ENCODE results near the gene HS3ST2. TPM values are rescaled to one million over a fixed set of nuclear protein-coding genes. Genes with fewer than 3 reads are reported as not detected.

HS3ST2 gene
- total and polyA plus RNA-seq, 2 donors (not counting 3 experiments of a cell fraction or from before 2014, with no cell fraction given): not detected

- H2AFZ ChIP-seq (ENCODE audit: low read depth, low read length): no peak overlapping the region
These were observed 87.6 kb downstream of the HS3ST2 start for GRCh38 chr16:22901563-22901962.

GRCh38 chr16:22903716-22904115 lies 89.8 kb downstream of the HS3ST2 start:
- H3K36me3 ChIP-seq (ENCODE audit: control insufficient read depth in 2 of 2, extremely low read depth in 1 of 2, insufficient read depth in 2 of 2, low read length in 2 of 2): no peaks in the 10 kb centered on the region
- H3K9ac ChIP-seq (replicated peaks; ENCODE audit: extremely low read depth, insufficient read depth, low read length): no peak overlapping the region
- no peaks in the 10 kb centered on the region for H3K9me1 ChIP-seq (replicated peaks; ENCODE audit: control insufficient read depth, extremely low read depth, insufficient read depth, low read length)
- BruUV-seq (replicated peaks): no TSS peak
- intact Hi-C loops (cut with micrococcal nuclease): no loop called here
- TF ChIP-seq EZH2 (IDR thresholded peaks at IDR 0.05; ENCODE audit: borderline replicate concordance, low read depth, low read length, severe bottlenecking) (no peak), JUN (IDR thresholded peaks at IDR 0.05; ENCODE audit: borderline replicate concordance, insufficient read depth, insufficient read length, low read depth) (no peak), FOS (IDR thresholded peaks at IDR 0.05; ENCODE audit: borderline replicate concordance, insufficient read depth, low read length) (no peak), GATA2 (IDR thresholded peaks at IDR 0.05; ENCODE audit: insufficient read depth, insufficient read length, low read depth, low read length) (no peak), MYC (IDR thresholded peaks at IDR 0.05; ENCODE audit: low read depth, low read length) (no peak), POLR2AphosphoS5 (IDR thresholded peaks at IDR 0.05; ENCODE audit: insufficient read depth, low read depth, low read length) (no peak)
- TF ChIP-seq, protein P1, sequence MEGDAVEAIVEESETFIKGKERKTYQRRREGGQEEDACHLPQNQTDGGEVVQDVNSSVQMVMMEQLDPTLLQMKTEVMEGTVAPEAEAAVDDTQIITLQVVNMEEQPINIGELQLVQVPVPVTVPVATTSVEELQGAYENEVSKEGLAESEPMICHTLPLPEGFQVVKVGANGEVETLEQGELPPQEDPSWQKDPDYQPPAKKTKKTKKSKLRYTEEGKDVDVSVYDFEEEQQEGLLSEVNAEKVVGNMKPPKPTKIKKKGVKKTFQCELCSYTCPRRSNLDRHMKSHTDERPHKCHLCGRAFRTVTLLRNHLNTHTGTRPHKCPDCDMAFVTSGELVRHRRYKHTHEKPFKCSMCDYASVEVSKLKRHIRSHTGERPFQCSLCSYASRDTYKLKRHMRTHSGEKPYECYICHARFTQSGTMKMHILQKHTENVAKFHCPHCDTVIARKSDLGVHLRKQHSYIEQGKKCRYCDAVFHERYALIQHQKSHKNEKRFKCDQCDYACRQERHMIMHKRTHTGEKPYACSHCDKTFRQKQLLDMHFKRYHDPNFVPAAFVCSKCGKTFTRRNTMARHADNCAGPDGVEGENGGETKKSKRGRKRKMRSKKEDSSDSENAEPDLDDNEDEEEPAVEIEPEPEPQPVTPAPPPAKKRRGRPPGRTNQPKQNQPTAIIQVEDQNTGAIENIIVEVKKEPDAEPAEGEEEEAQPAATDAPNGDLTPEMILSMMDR (IDR thresholded peaks at IDR 0.05; ENCODE audit: extremely low read depth in 1 of 2, insufficient read depth in 1 of 2, low read depth in 1 of 2, low read length in 2 of 2): no peak
- no peaks in the 10 kb centered on the region for H3K79me2 ChIP-seq (ENCODE audit: control insufficient read depth, insufficient read depth, low read length)
- H2AFZ ChIP-seq (ENCODE audit: low read depth, low read length): no peak overlapping the region
- DNase-seq (ENCODE audit: low read depth, low spot score) (no peak), FAIRE-seq (no peak)
- H3K27me3 ChIP-seq (ENCODE audit: control insufficient read depth in 2 of 2, insufficient read depth in 2 of 2, low read length in 2 of 2): peaks cover 0 to 2% of the 10 kb centered on the region in 2 experiments
- dilution Hi-C loops (cut with MboI; ENCODE audit: extremely low pct_ligation_motif_present, low sequenced_read_pairs): no loop called here
- no peak overlapping the region for H3K4me3 ChIP-seq (replicated peaks in 1 of 3; ENCODE audit: insufficient read depth in 1 of 3, low read depth in 1 of 3, low read length in 3 of 3)
- POLR2A ChIA-PET: no interaction called here
- peaks cover 6% of the 10 kb centered on the region for H3K4me1 ChIP-seq (ENCODE audit: control insufficient read depth, extremely low read depth, insufficient read depth, low read length)
- CTCF ChIA-PET: interaction anchor here (9.7 kb wide), 1 partner anchor 532 kb away, joined by 98 read pairs; no protein-coding TSS in a partner anchor
- H3K27ac ChIP-seq (ENCODE audit: insufficient read depth, low read depth, low read length): no peak overlapping the region
- no peak overlapping the region for H3K4me2 ChIP-seq (ENCODE audit: insufficient read depth, low read length)
- no peaks in the 10 kb centered on the region for H3K9me3 ChIP-seq (replicated peaks; ENCODE audit: control insufficient read depth, insufficient read depth, low read length)
- no peaks in the 10 kb centered on the region for H4K20me1 ChIP-seq (replicated peaks; ENCODE audit: control insufficient read depth, extremely low read depth, insufficient read depth, low read length)

More at GRCh38 chr16:22901563-22901962, 87.6 kb downstream of the HS3ST2 start:
- intact Hi-C loops (cut with micrococcal nuclease) (no loop called here), dilution Hi-C loops (cut with MboI; ENCODE audit: extremely low pct_ligation_motif_present, low sequenced_read_pairs) (no loop called here)
- no peak overlapping the region for H3K4me2 ChIP-seq (ENCODE audit: insufficient read depth, low read length)
- H3K9me3 ChIP-seq (replicated peaks; ENCODE audit: control insufficient read depth, insufficient read depth, low read length): no peaks in the 10 kb centered on the region
- no peaks in the 10 kb centered on the region for H4K20me1 ChIP-seq (replicated peaks; ENCODE audit: control insufficient read depth, extremely low read depth, insufficient read depth, low read length)
- no peaks in the 10 kb centered on the region for H3K79me2 ChIP-seq (ENCODE audit: control insufficient read depth, insufficient read depth, low read length)
- BruUV-seq (replicated peaks): no TSS peak
- ChIA-PET CTCF (interaction anchor here (0.6 to 9.7 kb wide), 8 partner anchors 11 to 534 kb away, joined by 3 to 98 read pairs (median 4); no protein-coding TSS in a partner anchor), POLR2A (no interaction called here)
- peaks cover 0 to 2% of the 10 kb centered on the region in 2 experiments for H3K27me3 ChIP-seq (ENCODE audit: control insufficient read depth in 2 of 2, insufficient read depth in 2 of 2, low read length in 2 of 2)
- H3K4me3 ChIP-seq (replicated peaks in 1 of 3; ENCODE audit: insufficient read depth in 1 of 3, low read depth in 1 of 3, low read length in 3 of 3): no peak overlapping the region
- H3K4me1 ChIP-seq (ENCODE audit: control insufficient read depth, extremely low read depth, insufficient read depth, low read length): peaks cover 6% of the 10 kb centered on the region
- FAIRE-seq (no peak), DNase-seq (ENCODE audit: low read depth, low spot score) (no peak)
- no peak overlapping the region for H3K9ac ChIP-seq (replicated peaks; ENCODE audit: extremely low read depth, insufficient read depth, low read length)
- H3K27ac ChIP-seq (ENCODE audit: insufficient read depth, low read depth, low read length): no peak overlapping the region
- no peaks in the 10 kb centered on the region for H3K36me3 ChIP-seq (ENCODE audit: control insufficient read depth in 2 of 2, extremely low read depth in 1 of 2, insufficient read depth in 2 of 2, low read length in 2 of 2)
- TF ChIP-seq POLR2A (IDR thresholded peaks at IDR 0.05; ENCODE audit: low read depth, low read length): no peak
- no peak for TF ChIP-seq MAX (IDR thresholded peaks at IDR 0.05; ENCODE audit: insufficient read depth, insufficient read length)
- TF ChIP-seq POLR2AphosphoS5 (IDR thresholded peaks at IDR 0.05; ENCODE audit: insufficient read depth, low read depth, low read length): no peak
- TF ChIP-seq GATA2 (IDR thresholded peaks at IDR 0.05; ENCODE audit: insufficient read depth, insufficient read length, low read depth, low read length): no peak
- no peaks in the 10 kb centered on the region for H3K9me1 ChIP-seq (replicated peaks; ENCODE audit: control insufficient read depth, extremely low read depth, insufficient read depth, low read length)

All from endothelial cell of umbilical vein (primary cell).